ENCODE data around the gene GRHL1. TPM values are rescaled to one million over a fixed set of nuclear protein-coding genes. Genes with fewer than 3 reads are reported as not detected.

The GRHL1 gene
- total RNA-seq, 1 experiment from 2014 or later = 1.9 TPM

DNA sequence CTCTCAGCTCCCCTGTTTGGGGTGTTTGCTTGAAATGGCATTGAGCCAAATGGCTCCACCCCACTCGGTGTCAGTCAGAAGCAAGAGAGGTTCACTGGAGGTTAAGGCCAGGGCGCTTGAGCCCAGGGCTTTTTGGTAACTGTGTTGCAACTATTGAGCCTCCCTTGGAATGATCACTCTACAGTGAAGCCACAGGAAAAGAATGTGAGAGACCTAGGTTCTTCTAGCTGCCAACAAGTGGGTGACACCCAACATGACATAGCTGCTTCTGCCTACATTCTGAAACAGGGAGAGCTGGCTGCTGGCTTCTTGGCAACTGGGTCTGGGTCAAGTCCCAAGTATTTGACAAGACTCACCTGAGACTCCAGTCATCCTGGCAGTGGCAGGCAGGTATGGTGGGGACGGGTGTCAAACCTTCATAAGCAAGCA lies 7.1 kb upstream of the GRHL1 start:
- DNase-seq (ENCODE audit: low read depth, low spot score) = no peak
- in situ Hi-C loops (cut with HindIII; ENCODE audit: low pct_unique_long_range_greater_than_20kb, low sequenced_read_pairs) = no loop called here

DNA sequence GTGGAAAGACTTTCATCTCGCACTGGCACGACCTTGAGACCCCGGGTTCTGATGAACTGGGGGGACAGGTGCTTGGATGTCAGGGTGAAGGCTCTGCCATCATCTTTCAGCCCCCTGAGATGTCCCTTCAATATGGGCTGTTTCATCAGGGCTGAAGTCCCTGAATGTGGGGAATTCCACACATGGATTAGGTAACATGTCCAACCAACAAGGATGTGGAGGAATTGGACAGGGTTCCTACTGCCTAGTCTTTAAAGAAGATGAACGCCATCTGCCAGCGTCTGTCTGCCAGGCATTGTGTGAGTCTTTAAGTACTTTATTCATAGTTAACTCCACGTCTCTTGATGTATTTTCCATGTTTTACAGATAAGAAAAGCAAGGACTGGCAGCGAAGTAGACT lies 5.9 kb upstream of the GRHL1 start:
- DNase-seq (ENCODE audit: low read depth, low spot score) = no peak
- in situ Hi-C loops (cut with HindIII; ENCODE audit: low pct_unique_long_range_greater_than_20kb, low sequenced_read_pairs) = no loop called here

DNA sequence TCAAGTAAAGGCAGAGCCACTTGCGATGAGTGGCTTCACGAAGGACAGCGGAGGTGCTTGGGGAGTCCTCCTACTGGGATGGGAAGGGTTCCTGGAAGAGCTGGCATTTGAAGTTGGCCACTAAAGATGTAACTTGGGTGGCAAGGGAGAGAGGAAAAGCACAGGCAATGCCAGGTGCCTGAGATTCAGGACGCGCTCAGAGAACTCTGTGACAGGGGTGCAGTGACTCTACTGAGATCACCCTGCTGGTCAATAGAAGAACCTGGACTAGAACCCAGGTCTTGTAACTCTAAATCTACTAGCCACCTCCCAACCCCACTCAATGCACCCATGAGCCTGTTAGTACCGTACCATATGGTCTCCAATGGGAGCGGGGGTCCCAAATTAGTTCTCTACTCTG lies 5.4 kb upstream of the GRHL1 start:
- in situ Hi-C loops (cut with HindIII; ENCODE audit: low pct_unique_long_range_greater_than_20kb, low sequenced_read_pairs) = no loop called here
- no peak for DNase-seq (ENCODE audit: low read depth, low spot score)

DNA sequence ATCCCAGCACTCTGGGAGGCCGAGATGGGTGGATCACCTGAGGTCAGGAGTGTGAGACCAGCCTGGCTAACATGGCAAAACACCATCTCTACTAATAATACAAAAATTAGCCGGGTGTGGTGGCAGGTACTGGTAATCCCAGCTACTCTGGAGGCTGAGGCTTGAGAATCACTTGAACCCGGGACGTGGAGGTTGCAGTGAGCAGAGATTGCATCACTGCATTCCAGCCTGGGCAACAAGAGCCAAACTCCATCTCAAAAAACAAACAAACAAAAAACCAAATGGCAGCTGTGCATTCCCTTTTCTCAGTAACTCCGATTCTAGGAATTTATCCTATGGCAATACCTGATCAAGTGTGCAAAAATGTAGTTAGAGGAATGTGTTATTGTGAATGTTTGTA lies 4.7 kb upstream of the GRHL1 start:
- in situ Hi-C loops (cut with HindIII; ENCODE audit: low pct_unique_long_range_greater_than_20kb, low sequenced_read_pairs) = no loop called here

DNA sequence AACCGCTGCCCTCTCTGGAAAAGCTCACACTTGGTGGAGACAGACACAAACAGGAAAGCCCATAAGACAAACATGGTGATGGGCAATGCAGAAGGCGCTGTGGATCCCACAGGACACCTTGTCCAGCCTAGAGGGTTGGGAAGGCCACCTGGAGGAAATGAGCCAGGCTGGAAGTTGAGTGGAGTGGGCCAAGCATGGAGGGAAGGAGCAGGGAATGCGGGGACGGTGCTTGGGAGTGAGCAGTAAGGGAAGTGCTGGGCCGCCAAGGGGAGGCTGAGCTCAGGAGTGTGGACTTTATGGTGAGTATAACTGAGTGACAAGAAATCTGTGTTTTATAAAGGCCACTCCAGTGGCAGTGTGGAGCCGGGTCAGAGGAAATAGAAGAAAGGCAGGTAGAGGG lies 2.8 kb upstream of the GRHL1 start:
- no peak for DNase-seq (ENCODE audit: low read depth, low spot score)
- in situ Hi-C loops (cut with HindIII; ENCODE audit: low pct_unique_long_range_greater_than_20kb, low sequenced_read_pairs) = no loop called here

More for the DNA sequence above, 4.7 kb upstream of the GRHL1 start:
- no peak for DNase-seq (ENCODE audit: low read depth, low spot score)

DNA sequence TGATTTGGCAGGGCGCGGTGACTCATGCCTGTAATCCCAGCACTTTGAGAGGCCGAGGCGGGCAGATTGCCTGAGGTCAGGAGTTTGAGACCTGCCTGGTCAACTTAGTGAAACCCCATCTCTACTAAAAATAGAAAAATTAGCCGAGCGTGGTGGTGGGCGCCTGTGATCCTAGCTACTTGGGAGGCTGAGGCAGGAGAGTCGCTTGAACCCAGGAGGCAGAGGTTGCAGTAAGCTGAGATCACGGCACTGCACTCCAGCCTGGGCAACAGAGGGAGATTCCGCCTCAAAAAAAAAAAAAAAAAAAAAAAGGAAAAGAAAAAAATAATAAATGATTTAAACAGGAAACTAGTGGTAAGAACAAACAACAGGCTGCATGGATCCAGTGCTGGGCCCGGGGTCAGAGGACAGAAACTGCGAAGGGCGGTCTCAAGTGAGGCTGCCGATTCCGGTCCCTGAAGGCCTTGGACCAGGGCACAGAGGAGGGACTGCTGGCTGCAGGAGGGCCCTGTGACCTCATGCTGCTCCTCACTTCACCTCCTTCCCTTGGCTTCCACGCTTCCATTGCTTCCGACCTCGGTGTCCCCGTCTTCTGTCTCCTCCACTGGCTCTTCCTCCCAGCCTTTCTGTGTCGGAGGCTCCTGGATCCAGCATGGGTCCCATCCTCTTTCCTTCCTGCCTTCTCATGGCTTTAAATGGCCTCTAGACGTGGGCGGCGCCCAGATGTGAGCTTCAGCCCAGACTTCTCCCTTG lies 2.1 kb upstream of the GRHL1 start:
- no peak for DNase-seq (ENCODE audit: low read depth, low spot score)
- in situ Hi-C loops (cut with HindIII; ENCODE audit: low pct_unique_long_range_greater_than_20kb, low sequenced_read_pairs) = no loop called here

DNA sequence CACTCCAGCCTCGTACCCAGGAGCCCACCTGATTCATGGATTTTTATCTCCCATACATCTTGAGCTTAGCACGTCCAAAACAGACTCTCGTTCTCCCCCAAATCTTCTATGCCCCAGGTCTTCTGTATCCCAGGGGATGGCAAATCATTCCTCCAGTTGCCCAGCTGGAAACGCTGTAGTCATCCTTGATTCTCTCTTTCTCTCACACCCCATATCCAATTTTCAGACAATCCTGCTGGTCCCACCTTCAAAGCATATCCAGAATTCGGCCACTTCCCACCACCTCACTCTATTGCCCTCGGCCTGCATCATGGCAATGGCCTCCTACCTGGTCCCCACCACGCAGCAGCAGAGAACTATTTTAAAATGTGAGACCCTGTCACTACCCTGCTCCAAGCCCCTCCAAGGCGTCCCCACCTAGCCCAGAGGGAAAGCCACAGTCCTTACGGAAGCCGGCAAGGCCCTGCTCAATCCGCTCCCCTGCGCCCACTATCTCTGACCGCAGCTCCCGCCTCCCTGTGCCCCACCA lies 1.4 kb upstream of the GRHL1 start:
- in situ Hi-C loops (cut with HindIII; ENCODE audit: low pct_unique_long_range_greater_than_20kb, low sequenced_read_pairs) = loop anchor here (25.0 kb wide), 1 partner anchor 113 kb away; the partner anchor contains the start of gene TAF1B

DNA sequence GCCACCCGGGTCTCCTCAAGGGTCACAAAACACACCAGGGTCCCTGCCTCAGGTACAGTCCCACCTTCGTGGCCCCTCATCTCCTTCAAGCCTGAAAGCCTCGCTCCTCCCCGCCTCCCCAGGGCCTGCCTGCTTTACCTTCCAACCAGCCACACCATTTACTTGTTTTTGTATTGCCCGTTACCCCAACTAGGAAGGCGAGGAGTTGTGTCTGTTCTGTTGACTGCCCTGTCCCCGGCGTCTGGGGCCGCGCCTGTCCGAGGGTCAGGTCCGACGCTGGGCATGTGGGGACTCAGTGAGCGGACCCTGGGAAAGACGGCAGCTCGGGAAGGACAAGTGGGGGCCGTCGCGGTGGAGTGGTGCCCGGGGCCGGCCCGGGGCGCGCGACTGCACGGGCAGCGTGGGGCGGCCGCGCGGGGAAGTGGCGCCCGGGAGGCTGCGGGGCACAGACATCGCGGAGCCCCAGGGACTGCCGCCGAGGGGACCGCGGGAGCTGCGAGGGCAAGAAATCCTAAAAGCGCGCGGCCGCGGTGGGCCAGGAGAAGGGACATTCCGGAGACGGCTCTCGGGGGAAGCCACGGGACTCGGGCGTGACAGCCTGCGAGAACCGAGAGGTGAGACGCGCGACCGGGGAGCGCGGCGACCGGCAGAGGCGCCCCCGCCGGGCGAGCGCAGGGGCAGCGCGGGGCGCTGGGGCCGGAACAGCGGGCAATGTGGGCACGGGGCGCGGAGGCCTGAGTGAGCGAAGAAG lies 797 bp upstream of the GRHL1 start:
- DNase-seq (ENCODE audit: low read depth, low spot score) = peak; percentile 47
- in situ Hi-C loops (cut with HindIII; ENCODE audit: low pct_unique_long_range_greater_than_20kb, low sequenced_read_pairs) = loop anchor here (25.0 kb wide), 1 partner anchor 113 kb away; the partner anchor contains the start of gene TAF1B

More for the DNA sequence above, 1.4 kb upstream of the GRHL1 start:
- no peak for DNase-seq (ENCODE audit: low read depth, low spot score)

DNA sequence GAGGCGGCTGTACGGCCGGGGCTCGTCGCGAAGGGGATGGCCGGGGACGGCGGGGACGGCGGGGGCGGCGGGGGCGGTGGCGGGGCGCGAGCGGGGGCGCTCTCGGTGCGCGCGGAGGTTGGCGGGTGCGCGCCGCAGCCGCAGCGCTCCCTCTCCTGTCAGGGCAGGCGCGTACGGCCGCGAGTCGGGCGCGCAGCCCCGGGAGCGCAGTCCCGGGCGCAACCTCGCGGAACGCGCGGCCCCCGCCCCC lies 296 bp upstream of the GRHL1 start:
- DNase-seq (ENCODE audit: low read depth, low spot score) = no peak
- in situ Hi-C loops (cut with HindIII; ENCODE audit: low pct_unique_long_range_greater_than_20kb, low sequenced_read_pairs) = loop anchor here (25.0 kb wide), 1 partner anchor 114 kb away; the partner anchor contains the start of gene TAF1B

DNA sequence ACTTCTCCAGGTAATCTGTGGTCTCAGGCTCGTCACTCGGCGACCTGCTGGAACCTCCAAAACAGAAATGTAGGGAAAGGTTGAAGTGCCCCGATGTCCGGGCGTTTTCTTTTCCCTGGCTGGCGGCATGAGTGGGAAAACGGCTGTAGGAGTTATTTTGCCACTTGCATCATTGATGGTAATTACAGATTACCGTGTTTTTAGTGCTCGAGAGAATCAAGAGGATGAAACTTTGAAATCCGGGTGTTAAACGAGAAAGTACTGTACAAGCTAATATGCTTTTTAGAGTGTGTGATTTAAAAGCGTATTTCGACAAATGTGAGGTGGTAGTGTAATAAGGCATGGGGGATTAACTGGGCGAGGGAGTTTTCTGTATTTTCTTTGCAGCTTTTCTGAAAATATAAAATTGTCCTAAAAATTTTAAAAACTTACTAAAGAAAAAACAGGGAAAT lies 819 bp downstream of the GRHL1 start:
- in situ Hi-C loops (cut with HindIII; ENCODE audit: low pct_unique_long_range_greater_than_20kb, low sequenced_read_pairs) = loop anchor here (25.0 kb wide), 1 partner anchor 115 kb away; the partner anchor contains the start of gene TAF1B
- no peak for DNase-seq (ENCODE audit: low read depth, low spot score)

DNA sequence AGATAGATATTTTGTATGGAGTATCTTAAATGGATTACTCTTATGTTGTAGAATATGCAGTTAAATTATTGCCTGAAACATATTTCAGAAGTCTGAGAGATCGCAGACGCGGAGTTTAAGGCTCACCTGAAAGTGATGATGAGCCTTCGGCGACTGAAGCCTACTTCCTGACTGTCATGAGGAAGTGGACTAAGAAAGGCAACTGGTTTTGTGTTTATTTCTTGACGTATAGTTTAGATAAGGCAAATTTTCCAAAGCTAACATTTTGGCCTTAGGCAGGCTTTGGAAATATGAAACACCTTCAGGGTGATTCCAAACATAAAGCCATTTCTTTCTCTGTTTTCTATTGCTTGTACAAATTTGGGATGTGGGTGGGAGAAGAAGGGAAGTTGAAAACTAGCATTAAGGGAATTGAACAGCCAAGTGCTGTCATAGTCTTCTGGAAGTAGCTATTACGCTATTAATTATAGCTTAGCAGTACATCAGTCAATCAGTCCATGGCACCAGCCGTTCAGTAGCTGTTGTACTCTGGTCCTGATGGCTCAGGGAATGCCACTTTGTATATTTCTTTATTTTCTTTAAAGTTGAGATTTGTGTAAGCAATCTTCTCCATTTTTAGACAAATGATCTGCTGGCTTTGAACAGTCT lies 1.5 kb downstream of the GRHL1 start:
- in situ Hi-C loops (cut with HindIII; ENCODE audit: low pct_unique_long_range_greater_than_20kb, low sequenced_read_pairs) = loop anchor here (25.0 kb wide), 1 partner anchor 116 kb away; the partner anchor contains the start of gene TAF1B
- no peak for DNase-seq (ENCODE audit: low read depth, low spot score)

DNA sequence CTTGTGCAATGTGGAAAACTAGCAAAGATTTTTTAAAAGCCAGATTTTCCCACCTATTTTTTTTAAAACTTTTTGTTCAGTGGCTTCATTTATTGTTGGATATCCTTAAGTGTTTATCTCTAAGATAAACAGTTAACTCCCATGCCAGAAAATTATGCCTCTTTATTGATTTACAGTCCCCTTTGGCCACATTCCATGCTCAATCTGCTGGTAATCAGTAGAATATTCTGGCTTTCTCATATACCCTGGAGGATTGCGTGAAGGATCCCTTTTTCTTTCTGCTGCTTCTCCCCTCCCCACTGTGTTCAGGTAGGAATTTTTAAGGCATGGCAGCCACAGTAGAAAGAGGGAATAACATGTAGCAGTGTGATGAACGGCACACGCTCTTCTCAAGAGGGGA lies 2.6 kb downstream of the GRHL1 start:
- DNase-seq (ENCODE audit: low read depth, low spot score) = no peak
- in situ Hi-C loops (cut with HindIII; ENCODE audit: low pct_unique_long_range_greater_than_20kb, low sequenced_read_pairs) = loop anchor here (25.0 kb wide), 1 partner anchor 117 kb away; the partner anchor contains the start of gene TAF1B

DNA sequence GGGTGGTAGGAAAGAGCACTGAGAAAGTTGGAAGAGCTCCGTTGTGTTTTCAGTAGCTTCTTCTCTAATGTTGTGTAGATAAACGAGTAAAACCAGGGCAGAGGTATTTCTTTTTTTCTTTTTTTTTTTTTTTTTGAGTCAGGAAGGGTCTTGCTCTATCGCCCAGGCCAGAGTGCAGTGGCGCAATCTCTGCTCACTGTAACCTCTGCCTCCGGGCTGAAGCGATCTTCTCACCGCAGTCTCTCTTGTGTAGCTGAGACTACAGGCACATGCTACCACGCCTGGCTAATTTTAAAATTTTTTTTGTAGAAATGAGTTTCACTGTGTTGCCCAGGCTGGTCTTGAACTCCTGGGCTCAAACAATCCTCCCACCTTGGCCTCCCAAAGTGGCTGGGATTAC lies 6.6 kb downstream of the GRHL1 start:
- DNase-seq (ENCODE audit: low read depth, low spot score) = no peak
- in situ Hi-C loops (cut with HindIII; ENCODE audit: low pct_unique_long_range_greater_than_20kb, low sequenced_read_pairs) = loop anchor here (25.0 kb wide), 1 partner anchor 121 kb away; the partner anchor contains the start of gene TAF1B

DNA sequence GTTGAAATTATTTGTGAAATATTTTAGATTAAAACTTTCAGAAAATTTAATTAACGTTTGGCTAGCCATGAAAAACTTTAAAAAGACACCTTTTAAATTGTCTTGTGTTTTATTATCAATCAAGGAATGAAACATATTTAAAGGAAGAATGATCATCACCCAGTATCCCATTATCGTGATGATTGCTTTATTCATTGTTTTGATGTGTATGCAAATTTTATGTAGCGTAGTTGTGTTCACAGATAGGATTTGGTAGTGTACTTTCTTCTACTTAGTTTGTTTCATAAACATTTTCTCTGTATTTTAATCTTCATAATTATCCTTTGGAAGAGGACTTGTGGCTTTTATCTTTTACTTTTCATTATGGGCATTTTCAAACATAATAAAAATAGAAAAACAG lies 7.8 kb downstream of the GRHL1 start:
- DNase-seq (ENCODE audit: low read depth, low spot score) = no peak
- in situ Hi-C loops (cut with HindIII; ENCODE audit: low pct_unique_long_range_greater_than_20kb, low sequenced_read_pairs) = loop anchor here (25.0 kb wide), 1 partner anchor 122 kb away; the partner anchor contains the start of gene TAF1B

DNA sequence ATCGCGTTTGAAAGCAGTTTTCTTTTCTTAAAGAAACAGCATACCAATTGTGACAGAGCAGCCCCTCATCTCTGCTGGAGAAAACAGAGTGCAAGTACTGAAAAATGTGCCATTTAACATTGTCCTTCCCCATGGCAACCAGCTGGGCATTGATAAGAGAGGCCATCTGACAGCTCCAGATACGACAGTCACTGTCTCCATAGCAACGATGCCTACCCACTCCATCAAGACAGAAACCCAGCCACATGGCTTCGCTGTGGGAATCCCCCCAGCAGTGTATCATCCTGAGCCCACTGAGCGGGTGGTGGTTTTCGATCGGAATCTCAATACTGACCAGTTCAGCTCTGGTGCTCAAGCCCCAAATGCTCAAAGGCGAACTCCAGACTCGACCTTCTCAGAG lies 9.5 kb downstream of the GRHL1 start:
- in situ Hi-C loops (cut with HindIII; ENCODE audit: low pct_unique_long_range_greater_than_20kb, low sequenced_read_pairs) = loop anchor here (25.0 kb wide), 1 partner anchor 124 kb away; the partner anchor contains the start of gene TAF1B
- DNase-seq (ENCODE audit: low read depth, low spot score) = no peak

DNA sequence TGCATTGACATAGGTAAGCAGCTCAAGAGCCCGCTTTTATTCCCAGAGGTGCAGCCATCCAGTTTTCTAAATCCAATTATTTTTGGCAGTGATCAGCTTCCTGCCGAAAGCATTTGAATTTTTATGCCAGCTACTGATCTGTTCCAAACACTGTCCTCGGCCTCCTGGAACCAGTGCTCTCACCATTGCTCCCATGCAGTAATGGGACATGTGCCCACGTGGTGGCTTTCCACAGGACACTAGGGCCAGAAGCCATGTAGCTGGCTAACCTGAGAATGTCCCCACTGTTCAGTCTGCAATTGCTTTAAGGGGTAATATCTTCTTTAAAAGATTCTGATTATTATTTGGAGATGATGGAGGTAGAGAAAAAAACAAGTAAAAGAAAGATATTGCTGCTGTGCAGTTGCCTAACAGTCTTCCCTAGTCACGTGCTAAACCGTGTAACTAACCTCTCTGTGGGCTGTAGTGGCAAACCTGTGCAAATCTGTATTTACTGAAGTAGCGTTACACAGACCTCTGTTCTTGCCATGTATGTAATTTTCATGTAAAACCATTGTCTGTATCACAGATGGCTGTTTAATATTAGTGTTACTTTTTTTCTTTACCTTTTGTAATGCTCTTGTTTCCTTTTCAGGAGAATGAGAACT lies 13.0 kb downstream of the GRHL1 start:
- no peak for DNase-seq (ENCODE audit: low read depth, low spot score)
- in situ Hi-C loops (cut with HindIII; ENCODE audit: low pct_unique_long_range_greater_than_20kb, low sequenced_read_pairs) = loop anchor here (25.0 kb wide), 1 partner anchor 127 kb away; the partner anchor contains the start of gene TAF1B

DNA sequence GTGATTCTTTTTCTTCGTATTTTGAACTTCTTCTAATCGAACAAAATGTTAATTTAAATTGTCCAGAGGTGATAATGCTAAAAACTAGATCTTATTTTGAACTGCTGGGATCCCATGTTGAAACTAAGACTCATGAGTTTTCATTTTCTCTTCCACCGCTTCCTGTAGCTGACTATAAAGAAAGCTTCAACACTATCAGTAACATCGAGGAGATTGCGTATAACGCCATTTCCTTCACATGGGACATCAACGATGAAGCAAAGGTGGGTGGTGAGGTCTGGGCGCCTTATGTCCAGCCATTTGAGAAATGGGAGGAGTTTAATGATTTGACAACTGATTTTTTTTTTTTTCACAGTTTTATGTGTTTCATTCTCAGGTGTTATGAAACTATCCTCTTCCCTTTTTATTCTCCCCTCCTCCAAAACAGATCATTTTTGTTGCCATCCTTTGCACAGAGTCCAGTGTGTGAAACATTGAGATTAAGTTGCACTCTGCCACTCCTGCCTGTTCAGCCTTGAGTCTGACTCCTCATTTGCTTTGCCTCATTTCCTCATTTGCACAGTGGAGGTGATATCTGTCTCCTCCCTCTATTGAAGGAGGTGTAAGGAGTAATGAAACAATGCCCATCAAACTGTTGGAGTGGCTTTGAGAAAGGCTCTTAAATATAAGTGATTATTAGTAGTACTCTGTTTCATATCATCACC lies 13.8 kb downstream of the GRHL1 start:
- no peak for DNase-seq (ENCODE audit: low read depth, low spot score)
- in situ Hi-C loops (cut with HindIII; ENCODE audit: low pct_unique_long_range_greater_than_20kb, low sequenced_read_pairs) = loop anchor here (25.0 kb wide), 1 partner anchor 128 kb away; the partner anchor contains the start of gene TAF1B

All from SK-MEL-5 (cell line).